K562 (cell line): ENCODE measurements around the gene THEMIS.

Source experiments
- ATF6 ChIP-seq: sonication (generic); formaldehyde crosslinking; IDR thresholded peaks from 2 replicates; pipeline ENCODE4 v1.4.0; 2020; ENCODE audit warnings: mild to moderate bottlenecking, missing genetic modification reagents
- CTCF ChIP-seq, 3 experiments: IDR thresholded peaks in 2 of 3; conservative IDR thresholded peaks in 1 of 3; 2 replicates each; pipeline ENCODE4 v1.5.1; 2011 to 2012; ENCODE audit warnings: low read length in 3 of 3, mild to moderate bottlenecking in 3 of 3, control low read depth in 2 of 3, improper control_type of control experiment in 1 of 3, inconsistent platforms in 1 of 3, low read depth in 1 of 3, mixed read lengths in 1 of 3, moderate library complexity in 1 of 3; ENCODE audit not compliant: insufficient read depth in 2 of 3
- SETDB1 ChIP-seq: IDR thresholded peaks from one replicate; pipeline ENCODE4 v1.6.1; 2012; ENCODE audit warnings: low read length, control low read depth, inconsistent platforms
- SRSF9 ChIP-seq: fragments of 200-400 bp; formaldehyde crosslinking; IDR thresholded peaks from 2 replicates; pipeline ENCODE4 v1.6.1; 2017; ENCODE audit warnings: low read depth, low read length, borderline replicate concordance
- TRIM28 ChIP-seq: fragments of 450-650 bp; IDR thresholded peaks from 2 replicates; pipeline ENCODE4 v1.6.1; 2017
- ZBTB11 ChIP-seq, 3 experiments: fragments of 200-800 bp in 1 of 3; fragments of 250-450 bp in 1 of 3; fragments of 450-650 bp in 1 of 3; sonication (Bioruptor Pico) in 1 of 3; sonication (Bioruptor generic) in 1 of 3; formaldehyde crosslinking in 1 of 3; IDR thresholded peaks; 2 replicates each; pipeline versions ENCODE4 v1.6.1 to v1.8.0; 2016 to 2022; ENCODE audit warnings: mild to moderate bottlenecking in 2 of 3, missing genetic modification characterization in 2 of 3, missing compliant biosample characterization in 1 of 3, moderate library complexity in 1 of 3
- ZBTB17 ChIP-seq: fragments of 450-650 bp; formaldehyde crosslinking; IDR thresholded peaks from 2 replicates; pipeline ENCODE4 v1.4.0; 2020; ENCODE audit warnings: mild to moderate bottlenecking
- ZBTB33 ChIP-seq: sonication (generic); formaldehyde crosslinking; IDR thresholded peaks from 2 replicates; pipeline ENCODE4 v1.8.1; 2023; ENCODE audit warnings: mild to moderate bottlenecking, missing genetic modification reagents
- ZBTB43 ChIP-seq: sonication (generic); formaldehyde crosslinking; IDR thresholded peaks from 2 replicates; pipeline ENCODE4 v1.8.0; 2023; ENCODE audit warnings: mild to moderate bottlenecking, missing genetic modification reagents
- ZNF431 ChIP-seq: sonication (generic); formaldehyde crosslinking; IDR thresholded peaks from 2 replicates; pipeline ENCODE4 v1.8.0; 2022; ENCODE audit warnings: mild to moderate bottlenecking, missing genetic modification reagents
- ZNF449 ChIP-seq: fragments of 250-450 bp; sonication (Bioruptor Pico); IDR thresholded peaks from 2 replicates; pipeline ENCODE4 v1.8.0; 2022; ENCODE audit warnings: moderate library complexity, mild to moderate bottlenecking, inconsistent platforms

DNA sequence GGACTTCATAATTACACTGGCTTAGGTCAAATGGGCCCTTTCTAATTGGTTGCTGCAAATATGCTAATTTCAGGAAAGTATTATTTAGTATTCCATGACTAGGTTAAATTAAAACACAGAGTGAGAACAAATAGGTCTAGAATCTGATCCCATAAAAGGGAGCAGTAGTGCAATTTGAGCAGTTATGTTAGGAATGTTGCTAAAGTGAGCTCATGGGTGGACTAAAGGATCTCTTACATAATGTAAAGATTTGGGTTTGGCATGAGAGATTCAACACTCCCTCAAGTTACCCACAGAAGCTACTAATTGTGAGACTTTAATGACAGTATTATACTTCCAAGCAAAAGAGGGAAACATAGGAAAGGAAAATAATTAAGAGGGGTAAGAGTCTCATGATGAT lies 214.8 kb downstream of the THEMIS start:
- TF ChIP-seq ATF6 (CRISPR knock-in tag) = no peak
- no peak for TF ChIP-seq ZBTB33 (CRISPR knock-in tag)
- no peak for TF ChIP-seq CTCF (IDR thresholded peaks at IDR 0.05 in 2 of 3, conservative IDR thresholded peaks at IDR 0.05 in 1 of 3; ENCODE audit: insufficient read depth in 2 of 3, low read depth in 1 of 3, low read length in 3 of 3)
- TF ChIP-seq ZBTB11 (CRISPR knock-in tag; IDR thresholded peaks at IDR 0.05) = no peak
- no peak for TF ChIP-seq ZNF449
- no peak for TF ChIP-seq SRSF9
- TF ChIP-seq ZBTB17 (CRISPR knock-in tag) = no peak
- no peak for TF ChIP-seq SETDB1
- TF ChIP-seq TRIM28 = no peak
- TF ChIP-seq ZNF431 (CRISPR knock-in tag) = no peak
- no peak for TF ChIP-seq ZBTB43
